Endothelial cell of hepatic sinusoid (primary cell): Measurements from ENCODE around the gene PARP1.

ENCODE experiments used
- in situ Hi-C: cut with HindIII; loops from 2 replicates; pipeline ENCODE4 v1.10.0; 2017; ENCODE audit warnings: low sequenced_read_pairs

The PARP1 gene

GRCh38 chr1:226384040-226384439, 23.9 kb downstream of the PARP1 start:
- in situ Hi-C loops: no loop called here

GRCh38 chr1:226382030-226382429, 25.9 kb downstream of the PARP1 start:
- in situ Hi-C loops: no loop called here

DNA sequence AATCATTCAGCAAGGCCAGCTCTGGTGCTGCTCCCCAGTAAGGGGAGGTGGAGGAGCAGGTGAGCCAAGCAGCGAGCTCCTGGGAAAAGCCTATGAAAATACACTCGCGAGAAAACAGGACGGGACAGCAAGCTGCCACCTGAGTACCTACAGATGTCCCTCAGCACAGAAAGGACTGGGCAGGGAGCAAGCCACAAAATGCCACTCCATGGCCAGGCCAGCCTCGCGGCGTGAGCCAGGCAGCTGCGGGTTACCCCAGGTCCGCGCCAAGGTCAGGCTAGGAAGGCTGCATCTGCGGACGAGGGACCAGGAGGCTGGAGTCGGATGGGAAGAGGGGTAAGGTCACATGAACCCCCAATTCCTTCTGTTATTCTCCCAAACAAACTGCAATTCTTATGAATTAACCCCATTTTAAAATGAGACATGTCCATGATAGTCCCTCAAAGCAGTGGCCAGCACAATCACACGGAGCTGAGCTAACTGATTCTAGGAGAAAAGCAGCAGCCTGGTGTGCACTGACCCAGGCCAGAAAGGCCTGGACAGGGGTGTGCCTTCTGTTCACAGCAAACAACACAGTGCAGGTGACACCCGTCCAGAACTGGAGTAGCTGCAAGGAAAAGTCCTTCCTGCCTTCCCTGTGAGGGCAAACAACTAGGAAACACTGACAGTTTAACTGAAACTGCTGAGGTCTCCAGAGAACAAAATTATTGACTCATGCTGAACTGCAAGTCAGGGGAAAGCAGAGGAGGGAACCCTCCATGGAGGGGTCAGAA, 26.5 kb downstream of the PARP1 start:
- in situ Hi-C loops: no loop called here

- in situ Hi-C loops: no loop called here
These were observed 29.8 kb downstream of the PARP1 start for GRCh38 chr1:226378071-226378470.

GRCh38 chr1:226376300-226376699, 31.6 kb downstream of the PARP1 start:
- in situ Hi-C loops: no loop called here

GRCh38 chr1:226373376-226373775, 34.5 kb downstream of the PARP1 start:
- in situ Hi-C loops: loop anchor here (5.0 kb wide), 1 partner anchor 71 kb away; no protein-coding TSS in a partner anchor

DNA sequence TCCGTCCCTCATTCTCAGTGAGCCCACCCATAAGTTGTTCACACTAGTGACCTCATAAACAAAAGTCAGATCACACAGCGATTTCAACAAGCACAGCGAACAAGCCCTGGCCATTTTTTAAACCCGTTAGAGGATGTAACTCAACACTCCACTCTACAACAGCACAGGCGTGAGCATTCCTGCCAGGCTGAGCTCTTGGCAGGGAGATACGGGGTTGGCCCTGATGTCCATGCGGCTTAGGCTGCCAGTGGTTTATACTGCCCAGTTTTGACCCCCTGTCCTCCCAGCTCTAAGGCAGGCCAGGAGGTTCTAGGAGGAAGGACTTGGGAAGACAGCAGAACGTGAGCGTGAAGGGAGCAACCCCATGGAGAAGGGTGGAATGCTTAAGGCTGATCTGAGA, 35.0 kb downstream of the PARP1 start:
- in situ Hi-C loops: loop anchor here (5.0 kb wide), 1 partner anchor 71 kb away; no protein-coding TSS in a partner anchor

GRCh38 chr1:226371866-226372490, 35.9 kb downstream of the PARP1 start:
- in situ Hi-C loops: loop anchor here (5.0 kb wide), 1 partner anchor 70 kb away; no protein-coding TSS in a partner anchor

DNA sequence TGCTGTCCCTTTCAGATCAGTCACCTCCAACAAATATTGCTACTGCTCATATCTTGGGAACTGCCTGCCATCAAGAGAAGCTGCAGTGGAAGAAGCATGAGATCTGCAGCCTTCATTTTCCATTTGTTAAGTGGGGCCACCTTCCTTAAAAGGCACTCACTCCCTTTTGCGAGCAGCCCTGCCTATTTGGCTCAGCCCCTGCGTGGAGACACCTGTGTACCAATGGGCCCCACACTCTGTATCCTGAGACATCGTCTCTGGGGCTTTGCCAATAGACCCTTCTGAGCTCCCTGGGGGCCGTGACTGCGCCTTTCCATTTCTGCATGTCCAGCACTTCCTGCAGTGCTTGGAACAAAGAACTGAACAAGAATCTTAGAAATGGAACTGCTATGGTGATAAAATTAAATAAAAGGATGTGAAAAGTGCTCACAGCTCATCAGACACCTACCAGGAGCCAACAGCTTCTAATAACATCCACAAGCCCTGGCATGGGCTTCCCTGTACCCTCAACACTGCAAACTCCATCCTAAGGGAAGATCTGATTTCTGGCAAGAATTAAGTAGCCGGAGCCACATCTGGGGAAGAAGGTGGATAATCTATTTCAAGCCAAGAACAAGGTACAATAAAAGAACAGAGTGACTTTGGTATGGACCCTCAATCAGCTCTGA, 36.7 kb downstream of the PARP1 start:
- in situ Hi-C loops: loop anchor here (5.0 kb wide), 1 partner anchor 69 kb away; no protein-coding TSS in a partner anchor

GRCh38 chr1:226370144-226370923, 37.6 kb downstream of the PARP1 start:
- in situ Hi-C loops: loop anchor here (5.0 kb wide), 1 partner anchor 68 kb away; no protein-coding TSS in a partner anchor

DNA sequence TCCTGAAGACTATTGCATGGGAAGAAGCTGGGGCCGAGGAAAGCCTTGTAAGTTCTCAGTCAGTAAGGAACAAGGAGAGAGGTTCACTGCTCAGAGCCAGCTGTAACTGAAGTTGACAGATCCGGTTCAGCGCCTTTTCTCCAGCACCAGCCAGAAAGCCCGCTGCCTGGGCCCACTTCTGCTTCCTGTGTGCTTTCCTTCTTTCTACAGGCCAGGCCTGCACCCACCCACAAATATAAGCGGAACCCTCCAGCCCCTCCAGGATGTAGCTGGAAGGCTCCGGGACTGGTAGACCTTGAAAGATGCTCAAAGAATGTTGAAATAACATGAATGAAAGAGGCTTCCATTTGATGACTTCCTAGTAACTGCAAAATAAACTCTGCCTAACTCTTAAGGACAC, 38.8 kb downstream of the PARP1 start:
- in situ Hi-C loops: no loop called here

DNA sequence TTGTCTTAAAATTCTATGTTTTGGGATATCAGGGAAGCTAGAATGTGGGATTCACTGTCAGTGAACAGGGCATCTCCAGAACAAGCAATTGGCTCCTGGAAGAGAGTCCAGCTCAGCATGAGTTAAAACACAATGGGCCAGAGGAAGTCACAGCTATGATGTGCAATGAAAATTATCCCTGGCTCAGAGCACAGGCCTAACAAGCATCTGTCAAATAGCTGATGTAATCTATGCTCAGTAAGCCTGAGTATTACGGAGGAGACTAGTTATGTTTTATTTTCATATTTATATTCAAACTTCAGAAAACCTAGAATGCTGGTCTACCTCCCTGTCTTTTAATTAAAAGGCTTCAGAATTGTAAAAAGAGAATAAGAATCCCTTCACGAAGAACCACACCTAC, 41.6 kb downstream of the PARP1 start:
- in situ Hi-C loops: no loop called here

GRCh38 chr1:226365831-226366231, 42.1 kb downstream of the PARP1 start:
- in situ Hi-C loops: no loop called here

DNA sequence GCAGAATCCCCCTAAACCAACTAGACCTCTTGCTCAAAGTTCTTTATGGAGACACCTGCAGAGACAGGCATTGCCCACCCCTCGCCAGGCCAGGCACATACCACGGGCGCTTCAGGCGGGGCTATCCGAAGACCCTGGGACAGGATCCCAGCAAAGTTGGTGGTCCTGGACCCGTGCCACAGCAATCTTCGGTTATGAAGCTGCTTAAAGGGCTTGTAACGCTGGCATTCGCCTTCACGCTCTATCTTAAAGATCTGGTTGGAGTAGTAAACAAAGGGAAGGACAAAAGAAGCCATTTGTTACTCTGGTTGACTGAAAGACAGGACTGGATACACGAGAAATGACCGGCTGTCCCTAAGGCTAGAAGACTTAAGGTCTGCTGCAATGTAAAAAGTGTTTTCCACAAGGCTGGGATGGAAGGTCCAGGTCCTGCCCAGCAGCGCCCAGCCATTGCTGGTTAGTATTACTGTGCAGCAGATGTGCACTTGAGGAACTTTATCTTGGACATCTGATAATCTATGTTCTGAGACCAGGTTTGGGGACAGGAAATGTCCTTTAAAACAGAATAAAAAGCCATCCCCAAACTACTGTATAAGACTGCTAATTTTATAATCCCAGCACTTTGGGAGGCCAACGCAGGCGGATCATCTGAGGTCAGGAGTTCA, 42.9 kb downstream of the PARP1 start:
- in situ Hi-C loops: loop anchor here (5.0 kb wide), 1 partner anchor 37 kb away; no protein-coding TSS in a partner anchor

DNA sequence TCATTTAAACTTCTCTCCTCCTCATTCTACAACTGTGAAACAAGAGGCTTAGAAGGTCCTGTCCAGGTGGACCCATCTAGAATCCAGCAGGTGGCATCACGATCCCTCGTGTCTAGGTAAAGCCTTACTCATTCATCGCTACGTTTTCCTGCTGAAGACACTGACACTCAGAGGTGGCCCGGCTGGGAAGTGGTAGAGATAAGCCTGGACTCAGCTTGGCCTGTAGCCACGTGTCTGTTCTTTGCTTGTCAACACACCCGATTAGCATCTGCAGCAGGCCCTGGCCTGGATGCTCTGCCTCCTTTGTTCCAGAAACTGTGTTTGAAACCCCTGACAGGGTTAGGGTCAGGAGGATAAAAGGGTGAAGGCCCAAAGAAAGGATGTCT, 43.4 kb downstream of the PARP1 start:
- in situ Hi-C loops: loop anchor here (5.0 kb wide), 1 partner anchor 38 kb away; no protein-coding TSS in a partner anchor

DNA sequence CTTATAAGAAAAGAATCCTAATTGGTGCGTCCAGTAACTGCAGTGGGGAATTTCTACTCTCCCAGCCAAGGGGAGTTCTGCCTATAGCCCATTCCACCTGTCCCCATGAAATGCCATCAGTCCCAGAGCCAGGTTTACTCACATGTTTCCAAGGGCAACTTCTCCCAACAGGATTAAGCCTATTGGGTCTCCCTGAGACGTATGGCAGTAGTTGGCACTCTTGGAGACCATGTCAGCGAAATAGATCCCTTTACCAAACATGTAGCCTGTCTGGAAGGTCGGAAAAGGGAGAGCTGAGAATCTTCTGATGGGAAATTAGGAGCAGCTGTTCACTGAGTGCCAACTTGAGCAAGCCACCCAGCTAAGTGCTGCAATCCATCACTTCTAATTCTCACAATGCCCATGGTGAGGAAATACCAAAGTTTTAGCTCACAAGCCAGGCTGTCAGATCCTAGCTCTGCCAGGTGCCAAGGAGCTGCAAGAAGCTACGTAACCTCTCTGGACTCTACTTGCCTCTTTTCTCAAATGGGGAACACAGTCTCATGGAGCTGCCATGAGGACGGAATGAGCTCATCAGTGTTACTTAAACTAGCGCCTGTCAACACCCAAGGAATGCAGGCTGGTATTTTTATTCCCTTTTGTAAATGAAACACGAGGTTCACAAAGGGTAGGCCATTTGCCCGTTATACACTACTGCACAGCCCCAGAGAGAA, 43.9 kb downstream of the PARP1 start:
- in situ Hi-C loops: loop anchor here (5.0 kb wide), 1 partner anchor 38 kb away; no protein-coding TSS in a partner anchor

- in situ Hi-C loops: loop anchor here (5.0 kb wide), 1 partner anchor 39 kb away; no protein-coding TSS in a partner anchor
These were observed 44.9 kb downstream of the PARP1 start for GRCh38 chr1:226362891-226363447.

DNA sequence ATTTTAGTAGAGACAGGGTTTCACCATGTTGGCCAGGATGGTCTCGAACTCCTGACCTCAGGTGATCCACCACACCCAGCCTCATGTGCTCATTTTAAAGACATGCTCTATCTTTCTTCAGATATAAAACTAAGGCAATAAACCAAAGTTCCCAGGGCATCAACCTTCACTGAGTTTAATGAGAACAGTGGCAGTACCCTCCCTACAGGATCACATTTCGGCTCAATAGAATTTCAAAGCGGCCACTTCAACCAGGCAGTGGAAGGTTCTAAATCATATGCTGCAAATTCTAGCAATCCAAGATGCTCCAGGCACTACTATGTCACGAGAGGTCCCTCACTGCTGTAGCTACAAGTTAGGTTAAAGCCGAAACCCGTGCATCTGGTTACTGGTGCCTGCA, 45.5 kb downstream of the PARP1 start:
- in situ Hi-C loops: loop anchor here (5.0 kb wide), 1 partner anchor 40 kb away; no protein-coding TSS in a partner anchor
